Ascending aorta (tissue), 2 donors: ENCODE data around the gene MT1X. TPM values are rescaled to one million over a fixed set of nuclear protein-coding genes. Genes with fewer than 3 reads are reported as not detected.

ENCODE experiments used
- DNase-seq, 2 donors: peaks; one replicate each; pipeline ENCODE4 v3.0.0-alpha.2; 2019; ENCODE audit warnings: low spot score in 2 of 2
- H3K27ac ChIP-seq, 2 donors: fragments of 200-600 bp; sonication (generic); one replicate each; pipeline ENCODE4 v1.5.1; 2016 to 2017; ENCODE audit warnings: mild to moderate bottlenecking in 1 of 2
- H3K27me3 ChIP-seq: fragments of 200-600 bp; sonication (generic); one replicate; pipeline ENCODE4 v1.5.1; 2017
- H3K36me3 ChIP-seq, 2 donors: fragments of 200-600 bp; sonication (generic); one replicate each; pipeline ENCODE4 v1.5.1; 2016
- H3K4me1 ChIP-seq, 2 donors: fragments of 200-600 bp; sonication (generic); one replicate each; pipeline ENCODE4 v1.5.1; 2016 to 2017; ENCODE audit warnings: mild to moderate bottlenecking in 1 of 2
- H3K4me3 ChIP-seq, 2 donors: fragments of 200-600 bp; sonication (generic); one replicate each; pipeline ENCODE4 v1.5.1; 2016 to 2017; ENCODE audit warnings: mild to moderate bottlenecking in 1 of 2
- H3K9me3 ChIP-seq, 2 donors: fragments of 200-600 bp; sonication (generic); one replicate each; pipeline ENCODE4 v1.5.1; 2016
- CTCF ChIP-seq, 3 experiments: fragments of 200-600 bp in 2 of 3; fragments of 450-650 bp in 1 of 3; sonication (generic) in 2 of 3; IDR thresholded peaks; one replicate each; pipeline ENCODE4 v1.5.1; 2016 to 2019; ENCODE audit warnings: antibody characterized with exemption in 3 of 3, mild to moderate bottlenecking in 1 of 3, moderate library complexity in 1 of 3
- intact Hi-C: fragments of 100-400 bp; cut with DNase I; formaldehyde crosslinking; loops from one replicate; pipeline ENCODE4 v1.15.1; 2023
- total RNA-seq: library from RNA; depleted of rRNA; stranded (reverse); fragments of >200 nt; gene quantifications from one replicate; pipeline ENCODE4 v1.1.0, GENCODE V29; 2016

The MT1X gene
- total RNA-seq, 1 donor from 2014 or later = 2,291 TPM

- H3K27me3 ChIP-seq = no peaks in the 10 kb centered on the region
- no peak for TF ChIP-seq CTCF (IDR thresholded peaks at IDR 0.05)
- intact Hi-C loops = no loop called here
Observed at GRCh38 chr16:56649271-56649670, 33.0 kb upstream of the MT1X start.

GRCh38 chr16:56649820-56650219, 32.5 kb upstream of the MT1X start:
- Histone ChIP-seq H3K36me3 (no peaks in the 10 kb centered on the region), H3K27ac (no peak overlapping the region), H3K9me3 (no peaks in the 10 kb centered on the region), H3K4me3 (no peak overlapping the region), H3K27me3 (no peaks in the 10 kb centered on the region), H3K4me1 (no peaks in the 10 kb centered on the region)
- intact Hi-C loops = no loop called here
- TF ChIP-seq CTCF (IDR thresholded peaks at IDR 0.05) = no peak
- no peak for DNase-seq

More at GRCh38 chr16:56649271-56649670, 33.0 kb upstream of the MT1X start:
- DNase-seq = no peak
- no peaks in the 10 kb centered on the region for H3K36me3 ChIP-seq
- H3K9me3 ChIP-seq = no peaks in the 10 kb centered on the region
- H3K4me3 ChIP-seq = no peak overlapping the region
- no peaks in the 10 kb centered on the region for H3K4me1 ChIP-seq
- no peak overlapping the region for H3K27ac ChIP-seq

GRCh38 chr16:56651586-56651985, 30.7 kb upstream of the MT1X start, which contains the start of gene MT1B:
Gene MT1B (plus strand): TSS chr16:56651886. CDS start chr16:56651954, 68 bp downstream.
- H3K27me3 ChIP-seq = no peaks in the 10 kb centered on the region
- no peak for DNase-seq
- no peaks in the 10 kb centered on the region for H3K4me1 ChIP-seq
- no peaks in the 10 kb centered on the region for H3K9me3 ChIP-seq
- intact Hi-C loops = no loop called here
- H3K4me3 ChIP-seq = no peak within 1 kb of the TSS
- H3K27ac ChIP-seq = no peak within 1 kb of the TSS
- no peaks in the 10 kb centered on the region for H3K36me3 ChIP-seq
- no peak for TF ChIP-seq CTCF (IDR thresholded peaks at IDR 0.05)

- no peak for TF ChIP-seq CTCF (IDR thresholded peaks at IDR 0.05)
- H3K4me1 ChIP-seq = peaks cover under 1 to 4% of the 10 kb centered on the region in 2 donors
- H3K27me3 ChIP-seq = no peaks in the 10 kb centered on the region
- H3K36me3 ChIP-seq = no peaks in the 10 kb centered on the region
- H3K4me3 ChIP-seq = no peak overlapping the region
- DNase-seq = no peak
- intact Hi-C loops = no loop called here
- H3K9me3 ChIP-seq = no peaks in the 10 kb centered on the region
- H3K27ac ChIP-seq = no peak overlapping the region
Observed at GRCh38 chr16:56652600-56652999, 29.7 kb upstream of the MT1X start.

- Histone ChIP-seq H3K36me3 (no peaks in the 10 kb centered on the region), H3K9me3 (no peaks in the 10 kb centered on the region), H3K27ac (no peak overlapping the region), H3K4me1 (peaks cover 4 to 9% of the 10 kb centered on the region in 2 donors), H3K4me3 (no peak overlapping the region), H3K27me3 (no peaks in the 10 kb centered on the region)
- intact Hi-C loops = no loop called here
- no peak for DNase-seq
- no peak for TF ChIP-seq CTCF (IDR thresholded peaks at IDR 0.05)
Observed at GRCh38 chr16:56653218-56653617, 29.1 kb upstream of the MT1X start.
